Measurements from ENCODE around the gene ADAMTS16.

GRCh38 chr5:5356765-5357164 is 216.6 kb downstream of the ADAMTS16 start:
- TF ChIP-seq CTCF (conservative IDR thresholded peaks at IDR 0.05 in 1 of 2, IDR thresholded peaks at IDR 0.05 in 1 of 2; ENCODE audit: extremely low read depth in 1 of 2, insufficient read depth in 1 of 2, low read depth in 1 of 2, low read length in 2 of 2) (no peak), EZH2 (IDR thresholded peaks at IDR 0.05; ENCODE audit: borderline replicate concordance, low read length) (no peak)

All from mammary epithelial cell (primary cell).